Parathyroid adenoma (tissue), 2 donors: ENCODE data around the gene ITPR2.

Source experiments
- H2AFZ ChIP-seq: fragments of 300-600 bp; sonication (generic); one replicate; pipeline ENCODE4 v1.7.0; 2017; ENCODE audit warnings: antibody characterized with exemption, mild to moderate bottlenecking
- H3K27ac ChIP-seq: fragments of 300-600 bp; sonication (generic); one replicate; pipeline ENCODE4 v1.7.0; 2017
- H3K27me3 ChIP-seq: fragments of 300-600 bp; sonication (generic); one replicate; pipeline ENCODE4 v1.7.0; 2017; ENCODE audit warnings: low read length; ENCODE audit not compliant: control insufficient read depth, insufficient read depth
- H3K36me3 ChIP-seq: fragments of 300-600 bp; sonication (generic); one replicate; pipeline ENCODE4 v1.7.0; 2017; ENCODE audit warnings: low read length; ENCODE audit not compliant: control insufficient read depth, insufficient read depth
- H3K4me1 ChIP-seq: fragments of 300-600 bp; sonication (generic); one replicate; pipeline ENCODE4 v1.7.0; 2017; ENCODE audit warnings: control low read depth
- H3K4me2 ChIP-seq: fragments of 300-600 bp; sonication (generic); one replicate; pipeline ENCODE4 v1.7.0; 2017; ENCODE audit warnings: low read length
- H3K4me3 ChIP-seq: fragments of 300-600 bp; sonication (generic); one replicate; pipeline ENCODE4 v1.7.0; 2017; ENCODE audit warnings: low read depth, low read length
- H3K79me2 ChIP-seq: fragments of 300-600 bp; sonication (generic); one replicate; pipeline ENCODE4 v1.7.0; 2017; ENCODE audit warnings: control low read depth
- H3K9ac ChIP-seq: fragments of 300-600 bp; sonication (generic); one replicate; pipeline ENCODE4 v1.7.0; 2017; ENCODE audit warnings: mild to moderate bottlenecking
- H3K9me3 ChIP-seq: fragments of 300-600 bp; sonication (generic); one replicate; pipeline ENCODE4 v1.7.0; 2017; ENCODE audit warnings: low read length; ENCODE audit not compliant: control insufficient read depth
- TF ChIP-seq, protein P1 (sequence below): fragments of 300-600 bp; sonication (generic); IDR thresholded peaks from one replicate; pipeline ENCODE4 v1.7.0; 2017; ENCODE audit warnings: antibody characterized with exemption, mild to moderate bottlenecking
- donor health status: primary hyperparathyroidism.

The ITPR2 gene

DNA sequence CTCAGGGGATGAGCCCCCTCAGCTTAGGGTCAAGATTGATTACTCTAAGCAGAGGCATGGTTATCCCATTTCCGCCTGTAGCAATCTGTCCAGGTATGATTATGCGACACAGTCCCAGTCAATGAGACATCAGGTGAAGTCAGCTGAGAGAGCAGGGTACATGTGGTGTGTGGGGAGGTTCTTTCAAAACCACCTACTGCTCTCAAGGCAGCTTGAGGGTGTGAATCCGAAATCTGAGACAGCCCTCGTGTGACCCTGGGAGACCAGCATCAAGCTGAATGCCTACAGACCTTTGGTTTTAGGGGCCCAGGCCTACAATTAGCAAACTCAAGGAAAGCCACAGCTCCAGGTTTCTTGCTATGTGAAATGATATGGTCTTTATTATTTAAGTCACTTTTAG lies 275.7 kb downstream of the ITPR2 start:
- no peak overlapping the region for H2AFZ ChIP-seq
- no peaks in the 10 kb centered on the region for H3K4me1 ChIP-seq
- H3K27me3 ChIP-seq = no peaks in the 10 kb centered on the region
- no peaks in the 10 kb centered on the region for H3K79me2 ChIP-seq
- H3K36me3 ChIP-seq = no peaks in the 10 kb centered on the region
- H3K4me3 ChIP-seq = no peak overlapping the region
- H3K9me3 ChIP-seq = no peaks in the 10 kb centered on the region
- TF ChIP-seq, protein P1, sequence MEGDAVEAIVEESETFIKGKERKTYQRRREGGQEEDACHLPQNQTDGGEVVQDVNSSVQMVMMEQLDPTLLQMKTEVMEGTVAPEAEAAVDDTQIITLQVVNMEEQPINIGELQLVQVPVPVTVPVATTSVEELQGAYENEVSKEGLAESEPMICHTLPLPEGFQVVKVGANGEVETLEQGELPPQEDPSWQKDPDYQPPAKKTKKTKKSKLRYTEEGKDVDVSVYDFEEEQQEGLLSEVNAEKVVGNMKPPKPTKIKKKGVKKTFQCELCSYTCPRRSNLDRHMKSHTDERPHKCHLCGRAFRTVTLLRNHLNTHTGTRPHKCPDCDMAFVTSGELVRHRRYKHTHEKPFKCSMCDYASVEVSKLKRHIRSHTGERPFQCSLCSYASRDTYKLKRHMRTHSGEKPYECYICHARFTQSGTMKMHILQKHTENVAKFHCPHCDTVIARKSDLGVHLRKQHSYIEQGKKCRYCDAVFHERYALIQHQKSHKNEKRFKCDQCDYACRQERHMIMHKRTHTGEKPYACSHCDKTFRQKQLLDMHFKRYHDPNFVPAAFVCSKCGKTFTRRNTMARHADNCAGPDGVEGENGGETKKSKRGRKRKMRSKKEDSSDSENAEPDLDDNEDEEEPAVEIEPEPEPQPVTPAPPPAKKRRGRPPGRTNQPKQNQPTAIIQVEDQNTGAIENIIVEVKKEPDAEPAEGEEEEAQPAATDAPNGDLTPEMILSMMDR = no peak
- H3K27ac ChIP-seq = no peak overlapping the region
- no peak overlapping the region for H3K4me2 ChIP-seq
- no peak overlapping the region for H3K9ac ChIP-seq

DNA sequence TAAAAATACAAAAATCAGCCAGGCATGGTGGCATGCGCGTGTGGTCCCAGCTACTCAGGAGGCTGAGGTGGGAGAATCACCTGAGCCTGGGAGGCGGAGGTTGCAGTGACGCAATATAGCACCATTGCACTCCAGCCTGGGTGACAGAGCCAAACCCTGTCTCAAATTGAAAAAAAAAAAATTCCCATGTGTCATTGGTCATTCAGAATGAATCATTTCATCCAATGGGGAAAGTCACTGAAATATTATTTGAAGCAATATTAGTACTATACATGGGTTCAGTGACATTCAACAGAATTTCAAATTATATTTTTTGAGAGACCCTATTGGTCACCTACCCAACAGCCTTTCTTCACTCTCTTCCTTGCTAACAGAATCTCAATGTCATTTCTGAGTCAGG lies 276.1 kb downstream of the ITPR2 start:
- Histone ChIP-seq H3K9ac (no peak overlapping the region), H3K36me3 (no peaks in the 10 kb centered on the region), H3K27ac (no peak overlapping the region), H2AFZ (no peak overlapping the region), H3K4me2 (no peak overlapping the region), H3K4me1 (no peaks in the 10 kb centered on the region), H3K27me3 (no peaks in the 10 kb centered on the region), H3K9me3 (no peaks in the 10 kb centered on the region), H3K79me2 (no peaks in the 10 kb centered on the region), H3K4me3 (no peak overlapping the region)
- TF ChIP-seq, protein P1 = no peak

DNA sequence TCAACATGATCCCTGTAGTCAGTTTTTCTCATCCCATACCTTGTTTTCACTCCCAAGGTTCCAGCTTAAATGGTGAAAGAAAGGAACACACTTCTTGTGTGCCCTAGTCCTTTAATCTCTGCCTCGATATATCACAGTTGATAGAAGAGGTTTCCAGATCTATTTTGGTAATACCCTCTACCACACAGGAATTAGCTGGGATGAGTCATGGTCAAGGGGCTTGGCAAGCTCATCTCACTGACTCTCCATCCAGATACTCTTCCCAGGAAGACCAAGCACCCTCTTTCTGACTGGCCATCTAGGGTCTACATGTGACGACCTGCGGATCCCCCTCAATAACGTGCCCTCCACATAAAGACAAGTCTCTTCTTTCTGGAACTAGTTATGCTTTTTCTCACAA lies 277.9 kb downstream of the ITPR2 start:
- H3K4me1 ChIP-seq = no peaks in the 10 kb centered on the region
- no peaks in the 10 kb centered on the region for H3K9me3 ChIP-seq
- no peak overlapping the region for H3K4me2 ChIP-seq
- H2AFZ ChIP-seq = no peak overlapping the region
- H3K36me3 ChIP-seq = no peaks in the 10 kb centered on the region
- no peak overlapping the region for H3K9ac ChIP-seq
- H3K79me2 ChIP-seq = no peaks in the 10 kb centered on the region
- H3K27me3 ChIP-seq = no peaks in the 10 kb centered on the region
- no peak overlapping the region for H3K4me3 ChIP-seq
- no peak overlapping the region for H3K27ac ChIP-seq
- TF ChIP-seq, protein P1 = no peak

DNA sequence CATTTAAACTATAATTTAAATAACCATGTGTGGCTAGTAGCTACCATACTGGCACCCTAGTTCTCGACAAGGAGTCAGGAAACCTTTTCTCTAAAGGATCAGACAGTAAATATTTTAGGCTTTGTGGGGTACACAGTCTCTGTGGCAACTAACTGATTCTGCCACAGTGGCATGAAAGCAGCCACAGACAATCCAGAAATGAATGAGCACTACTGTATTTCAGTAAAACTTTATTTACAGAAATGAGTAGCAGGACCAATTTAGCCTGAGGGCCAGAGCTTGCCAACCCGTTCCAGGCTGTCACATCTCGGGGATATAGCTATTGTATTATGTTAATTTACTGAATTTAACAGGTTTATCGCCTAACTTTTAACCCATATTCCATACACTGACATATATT lies 278.7 kb downstream of the ITPR2 start:
- TF ChIP-seq, protein P1 = no peak
- H3K9me3 ChIP-seq = no peaks in the 10 kb centered on the region
- no peaks in the 10 kb centered on the region for H3K79me2 ChIP-seq
- H3K36me3 ChIP-seq = no peaks in the 10 kb centered on the region
- no peaks in the 10 kb centered on the region for H3K27me3 ChIP-seq
- H2AFZ ChIP-seq = no peak overlapping the region
- no peak overlapping the region for H3K4me3 ChIP-seq
- H3K4me1 ChIP-seq = no peaks in the 10 kb centered on the region
- no peak overlapping the region for H3K9ac ChIP-seq
- no peak overlapping the region for H3K4me2 ChIP-seq
- no peak overlapping the region for H3K27ac ChIP-seq

DNA sequence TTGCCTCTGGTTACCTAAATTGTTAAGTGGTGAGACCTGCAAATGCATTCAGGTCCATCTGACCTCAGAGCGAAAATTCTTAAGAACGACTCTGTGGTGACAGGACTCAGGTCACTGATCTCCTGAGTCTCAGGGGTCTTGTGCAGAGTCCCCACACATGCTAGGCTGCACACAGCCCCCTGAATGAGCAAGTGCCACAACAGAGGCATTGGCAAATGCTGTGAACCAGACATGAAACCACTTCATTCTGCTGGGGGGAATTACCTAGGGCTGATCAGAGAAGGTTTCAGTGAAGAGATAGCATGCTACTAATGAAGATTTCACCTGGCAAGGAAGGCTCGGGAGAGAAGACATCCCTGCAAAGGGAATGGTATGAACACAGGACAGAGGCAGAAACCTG lies 281.6 kb downstream of the ITPR2 start:
- Histone ChIP-seq H3K27ac (no peak overlapping the region), H3K9ac (no peak overlapping the region), H3K36me3 (no peaks in the 10 kb centered on the region), H3K79me2 (no peaks in the 10 kb centered on the region), H3K4me3 (no peak overlapping the region), H3K4me1 (no peaks in the 10 kb centered on the region), H3K4me2 (no peak overlapping the region), H3K9me3 (no peaks in the 10 kb centered on the region), H2AFZ (no peak overlapping the region), H3K27me3 (no peaks in the 10 kb centered on the region)
- TF ChIP-seq, protein P1 = no peak
